ENCODE data around the gene METTL14.

The METTL14 gene

DNA sequence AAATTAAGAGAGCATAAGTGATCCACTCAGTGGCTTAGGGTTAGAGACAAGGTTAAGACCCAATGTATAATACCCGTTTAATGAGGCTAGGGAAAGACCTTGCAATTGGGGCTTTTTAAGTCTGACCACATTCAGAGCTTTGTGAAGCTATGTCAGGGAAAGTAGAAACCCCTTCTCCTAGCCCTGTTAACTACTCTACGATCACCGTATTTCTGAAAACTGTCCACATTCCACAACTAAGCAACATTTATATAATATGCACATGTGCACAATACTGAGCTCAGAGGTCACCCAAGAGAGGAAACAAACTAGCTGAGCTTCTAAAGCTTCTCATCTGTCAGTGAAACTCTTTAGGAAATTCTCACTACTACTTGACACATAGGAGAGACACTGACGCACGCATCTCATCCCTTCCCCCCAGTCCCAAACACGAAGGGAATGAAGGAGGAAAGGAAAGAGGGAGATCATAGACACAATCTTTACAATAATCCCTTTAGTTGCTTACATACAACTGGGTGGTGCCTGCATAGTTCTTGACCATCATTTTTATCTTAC is 56.2 kb downstream of the METTL14 start:
- no peak overlapping the region for H3K4me3 ChIP-seq (ENCODE audit: control insufficient read depth, low read depth, low read length)
- TF ChIP-seq, protein P1, sequence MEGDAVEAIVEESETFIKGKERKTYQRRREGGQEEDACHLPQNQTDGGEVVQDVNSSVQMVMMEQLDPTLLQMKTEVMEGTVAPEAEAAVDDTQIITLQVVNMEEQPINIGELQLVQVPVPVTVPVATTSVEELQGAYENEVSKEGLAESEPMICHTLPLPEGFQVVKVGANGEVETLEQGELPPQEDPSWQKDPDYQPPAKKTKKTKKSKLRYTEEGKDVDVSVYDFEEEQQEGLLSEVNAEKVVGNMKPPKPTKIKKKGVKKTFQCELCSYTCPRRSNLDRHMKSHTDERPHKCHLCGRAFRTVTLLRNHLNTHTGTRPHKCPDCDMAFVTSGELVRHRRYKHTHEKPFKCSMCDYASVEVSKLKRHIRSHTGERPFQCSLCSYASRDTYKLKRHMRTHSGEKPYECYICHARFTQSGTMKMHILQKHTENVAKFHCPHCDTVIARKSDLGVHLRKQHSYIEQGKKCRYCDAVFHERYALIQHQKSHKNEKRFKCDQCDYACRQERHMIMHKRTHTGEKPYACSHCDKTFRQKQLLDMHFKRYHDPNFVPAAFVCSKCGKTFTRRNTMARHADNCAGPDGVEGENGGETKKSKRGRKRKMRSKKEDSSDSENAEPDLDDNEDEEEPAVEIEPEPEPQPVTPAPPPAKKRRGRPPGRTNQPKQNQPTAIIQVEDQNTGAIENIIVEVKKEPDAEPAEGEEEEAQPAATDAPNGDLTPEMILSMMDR (IDR thresholded peaks at IDR 0.05; ENCODE audit: control insufficient read depth, insufficient read depth, low read depth, low read length, missing control alignments), result no peak
- no peak for DNase-seq (ENCODE audit: low read depth)

DNA sequence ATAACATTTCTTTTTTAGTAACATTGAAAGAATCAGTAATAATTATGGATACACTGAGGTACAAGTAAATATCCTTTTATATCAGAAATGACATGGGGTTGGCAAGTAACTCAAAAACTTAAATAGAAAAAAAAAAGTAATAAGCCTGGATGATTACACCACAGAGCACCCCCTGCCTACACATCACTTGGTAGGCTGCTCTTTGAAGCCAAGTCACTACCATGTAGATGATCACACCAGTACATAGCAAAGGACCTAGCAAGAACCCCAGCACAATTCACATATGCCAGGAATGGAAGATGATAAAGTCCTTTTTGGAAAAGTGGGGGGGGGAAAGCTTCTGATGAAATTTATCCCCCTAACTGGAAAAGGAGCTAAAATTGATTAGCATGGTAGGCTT is 56.9 kb downstream of the METTL14 start:
- H3K4me3 ChIP-seq (ENCODE audit: control insufficient read depth, low read depth, low read length), result no peak overlapping the region
- TF ChIP-seq, protein P1 (IDR thresholded peaks at IDR 0.05; ENCODE audit: control insufficient read depth, insufficient read depth, low read depth, low read length, missing control alignments), result no peak

DNA sequence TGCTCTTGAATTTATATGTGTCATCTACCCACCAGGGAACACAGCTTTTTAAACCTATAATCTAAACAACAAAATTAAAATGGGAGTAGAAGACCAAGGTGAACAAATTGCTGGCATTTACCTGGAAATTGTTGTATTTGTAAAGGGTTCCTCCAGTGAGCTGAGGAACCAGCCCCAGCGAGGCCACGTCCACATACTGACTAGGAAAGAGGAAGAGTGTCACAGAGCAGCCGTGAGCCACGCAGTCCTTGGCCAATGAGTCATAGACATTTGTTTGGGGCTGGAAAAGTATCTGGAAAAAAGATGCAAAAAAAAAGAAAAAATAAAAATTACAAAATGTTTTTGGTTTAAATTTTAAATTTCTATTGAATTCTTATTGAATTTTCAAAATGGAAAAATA is 58.7 kb downstream of the METTL14 start:
- H3K4me3 ChIP-seq (ENCODE audit: control insufficient read depth, low read depth, low read length), result no peak overlapping the region
- TF ChIP-seq, protein P1 (IDR thresholded peaks at IDR 0.05; ENCODE audit: control insufficient read depth, insufficient read depth, low read depth, low read length, missing control alignments), result no peak
- DNase-seq (ENCODE audit: low read depth), result no peak

More for the DNA sequence above, 56.9 kb downstream of the METTL14 start:
- DNase-seq (ENCODE audit: low read depth), result no peak

DNA sequence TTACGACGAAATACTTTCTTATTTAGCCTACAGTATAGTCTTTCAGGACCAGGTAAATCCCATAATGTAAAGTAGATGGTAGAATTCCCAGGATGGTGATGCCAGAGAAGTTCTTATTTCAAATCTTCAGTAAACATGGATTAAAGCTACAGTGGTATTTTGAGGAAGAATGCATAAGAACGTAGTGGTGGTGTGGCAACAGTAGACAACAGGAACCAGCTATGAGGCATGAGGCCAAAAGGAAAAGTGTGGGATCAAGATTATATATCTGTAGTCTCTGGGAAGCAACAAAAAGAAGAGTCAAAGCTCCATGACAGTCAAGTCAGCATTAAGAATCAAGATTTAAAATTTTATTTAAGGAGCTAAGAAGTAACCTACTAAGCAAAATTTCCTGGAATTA is 60.2 kb downstream of the METTL14 start:
- DNase-seq (ENCODE audit: low read depth), result no peak
- TF ChIP-seq, protein P1 (IDR thresholded peaks at IDR 0.05; ENCODE audit: control insufficient read depth, insufficient read depth, low read depth, low read length, missing control alignments), result no peak
- H3K4me3 ChIP-seq (ENCODE audit: control insufficient read depth, low read depth, low read length), result no peak overlapping the region

DNA sequence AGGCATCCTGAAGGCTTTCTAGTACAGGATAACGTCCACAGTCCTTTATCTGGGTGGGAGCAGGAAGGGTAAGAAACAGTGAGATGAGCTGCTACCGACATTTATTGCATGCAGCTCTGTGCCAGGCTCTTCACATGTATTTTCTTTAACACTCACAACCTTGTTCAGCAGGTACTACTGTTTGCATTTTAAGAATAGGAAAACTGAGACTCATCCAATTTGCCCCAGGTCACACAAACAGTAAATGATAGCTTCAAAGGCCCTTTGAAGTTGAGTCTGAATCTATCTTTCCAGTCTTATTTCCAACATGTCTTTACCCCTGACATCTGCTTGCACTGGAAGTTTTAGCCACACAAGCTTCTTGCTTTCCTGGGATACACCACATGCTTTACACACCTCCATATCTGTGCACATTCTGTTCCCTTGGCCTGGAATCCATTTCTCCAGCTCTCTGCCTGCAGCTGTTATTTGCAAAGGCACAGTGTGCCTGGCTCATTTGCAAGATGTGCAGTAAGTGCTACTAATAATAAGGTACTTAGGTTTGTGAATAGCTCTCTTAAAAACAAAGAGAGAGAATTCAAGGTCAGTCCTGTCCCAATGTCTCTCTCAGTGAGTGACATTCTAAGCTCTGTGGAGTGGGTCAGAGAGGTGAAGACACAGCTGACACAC is 61.2 kb downstream of the METTL14 start:
- H3K4me3 ChIP-seq (ENCODE audit: control insufficient read depth, low read depth, low read length), result no peak overlapping the region
- DNase-seq (ENCODE audit: low read depth), result no peak
- TF ChIP-seq, protein P1 (IDR thresholded peaks at IDR 0.05; ENCODE audit: control insufficient read depth, insufficient read depth, low read depth, low read length, missing control alignments), result no peak

DNA sequence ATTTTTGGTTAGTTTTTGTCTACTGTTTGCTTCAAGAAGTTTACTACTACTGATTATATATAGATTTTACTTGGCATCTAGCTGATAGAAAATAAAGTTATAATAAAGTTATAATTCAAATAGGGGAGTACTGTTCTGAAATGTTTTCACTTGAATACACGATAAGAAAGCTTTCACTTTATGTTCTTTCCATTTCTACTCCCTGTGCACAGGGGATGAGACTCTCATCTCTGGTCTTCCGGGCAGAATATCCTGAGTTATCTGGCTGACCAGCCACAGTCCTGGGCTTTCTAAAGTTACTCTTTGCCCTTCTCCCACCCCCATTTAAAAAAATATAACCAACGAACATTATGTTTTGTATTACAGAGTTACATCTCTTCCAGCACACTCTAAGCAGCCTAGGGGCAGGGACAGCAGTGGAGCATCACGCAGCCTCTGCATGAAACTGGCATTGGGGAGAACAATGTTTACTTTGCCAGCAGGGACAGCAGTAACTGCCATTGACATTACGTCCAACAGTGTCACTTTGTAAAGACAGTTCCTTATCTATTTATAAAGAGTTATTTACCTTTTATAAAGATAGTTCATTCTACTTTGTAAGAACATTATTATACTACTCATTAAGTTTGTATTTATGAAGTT is 64.3 kb downstream of the METTL14 start:
- no peak for DNase-seq (ENCODE audit: low read depth)
- TF ChIP-seq, protein P1 (IDR thresholded peaks at IDR 0.05; ENCODE audit: control insufficient read depth, insufficient read depth, low read depth, low read length, missing control alignments), result no peak
- no peak overlapping the region for H3K4me3 ChIP-seq (ENCODE audit: control insufficient read depth, low read depth, low read length)

Measured in AG09309 (cell line).